GM18499 (cell line): ENCODE data around the gene CEMP1.
"Not testable (repeated sequence)": the region's sequence is repeated elsewhere in the genome, so short reads cannot be mapped to it uniquely, and the experiment has no call there.

Source experiments
- ATAC-seq: cut with Tn5 transposase; IDR thresholded peaks from one replicate; pipeline ENCODE4 v1.9.1; 2021; ENCODE audit warnings: moderate number of reproducible peaks; ENCODE audit not compliant: insufficient read depth, unreplicated experiment

The CEMP1 gene

GRCh38 chr16:2537451-2538379, 6.5 kb upstream of the CEMP1 start, which contains the start of gene PDPK1:
PDPK1 (plus strand) TSS chr16:2538021; CDS start chr16:2538113, 92 bp downstream.
- ATAC-seq: peak; percentile 33

GRCh38 chr16:2535625-2536013, 4.4 kb upstream of the CEMP1 start:
- no peak for ATAC-seq

- not testable (repeated sequence) for ATAC-seq
Measured at GRCh38 chr16:2534335-2534734, 3.1 kb upstream of the CEMP1 start.

- ATAC-seq: no peak
Measured at GRCh38 chr16:2533912-2534311, 2.7 kb upstream of the CEMP1 start.

GRCh38 chr16:2533142-2533755, 2.0 kb upstream of the CEMP1 start:
- not testable (repeated sequence) for ATAC-seq

- no peak for ATAC-seq
Measured at GRCh38 chr16:2532494-2533141, 1.4 kb upstream of the CEMP1 start.

GRCh38 chr16:2531696-2532493, 687 bp upstream of the CEMP1 start:
- ATAC-seq: peak; percentile 50

GRCh38 chr16:2530629-2531318, 434 bp downstream of the CEMP1 start:
- no peak for ATAC-seq

GRCh38 chr16:2529961-2530628, 1.1 kb downstream of the CEMP1 start:
- ATAC-seq: no peak

GRCh38 chr16:2529061-2529931, 1.9 kb downstream of the CEMP1 start:
- ATAC-seq: no peak

GRCh38 chr16:2528161-2529060, 2.8 kb downstream of the CEMP1 start:
- no peak for ATAC-seq

- no peak for ATAC-seq
Measured at GRCh38 chr16:2527784-2528100, 3.5 kb downstream of the CEMP1 start.

GRCh38 chr16:2527071-2527783, 4.0 kb downstream of the CEMP1 start:
- ATAC-seq: no peak

- no peak for ATAC-seq
Measured at GRCh38 chr16:2526135-2526534, 5.1 kb downstream of the CEMP1 start.

- ATAC-seq: no peak
Measured at GRCh38 chr16:2524339-2524938, 6.8 kb downstream of the CEMP1 start.

GRCh38 chr16:2523801-2524231, 7.4 kb downstream of the CEMP1 start:
- ATAC-seq: no peak
